Astrocyte (in vitro differentiated cells and primary cell): ENCODE measurements around the gene SORT1.

ENCODE experiments used
- EZH2 ChIP-seq: IDR thresholded peaks from 2 replicates; pipeline ENCODE4 v1.6.1; 2012; ENCODE audit warnings: mild to moderate bottlenecking, low read length, inconsistent platforms; ENCODE audit not compliant: insufficient read depth
- TF ChIP-seq, protein P1 (sequence below): IDR thresholded peaks from 2 replicates; pipeline ENCODE4 v1.5.1; 2011; ENCODE audit warnings: low read depth, mild to moderate bottlenecking, inconsistent platforms, low read length, moderate library complexity; ENCODE audit not compliant: insufficient read depth

DNA sequence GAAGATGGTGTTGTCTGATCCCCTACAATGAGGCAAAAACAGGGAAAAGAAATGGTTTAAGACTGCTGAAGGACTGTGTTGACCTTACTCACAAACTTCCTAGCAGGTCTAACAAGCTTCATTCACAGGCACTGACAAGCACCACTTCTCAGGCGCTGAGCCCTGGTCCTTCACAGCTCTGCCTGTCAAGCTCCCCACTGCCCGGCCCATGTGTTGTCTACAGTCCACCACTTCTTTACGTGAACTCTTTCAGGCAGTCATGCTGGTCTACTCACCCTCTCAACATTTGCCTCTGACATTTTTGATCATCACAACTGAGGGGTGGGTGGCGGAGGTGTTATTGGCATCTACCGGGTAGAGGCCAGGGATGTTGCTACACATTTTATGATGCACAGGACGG lies 50.2 kb downstream of the SORT1 start:
- TF ChIP-seq, protein P1, sequence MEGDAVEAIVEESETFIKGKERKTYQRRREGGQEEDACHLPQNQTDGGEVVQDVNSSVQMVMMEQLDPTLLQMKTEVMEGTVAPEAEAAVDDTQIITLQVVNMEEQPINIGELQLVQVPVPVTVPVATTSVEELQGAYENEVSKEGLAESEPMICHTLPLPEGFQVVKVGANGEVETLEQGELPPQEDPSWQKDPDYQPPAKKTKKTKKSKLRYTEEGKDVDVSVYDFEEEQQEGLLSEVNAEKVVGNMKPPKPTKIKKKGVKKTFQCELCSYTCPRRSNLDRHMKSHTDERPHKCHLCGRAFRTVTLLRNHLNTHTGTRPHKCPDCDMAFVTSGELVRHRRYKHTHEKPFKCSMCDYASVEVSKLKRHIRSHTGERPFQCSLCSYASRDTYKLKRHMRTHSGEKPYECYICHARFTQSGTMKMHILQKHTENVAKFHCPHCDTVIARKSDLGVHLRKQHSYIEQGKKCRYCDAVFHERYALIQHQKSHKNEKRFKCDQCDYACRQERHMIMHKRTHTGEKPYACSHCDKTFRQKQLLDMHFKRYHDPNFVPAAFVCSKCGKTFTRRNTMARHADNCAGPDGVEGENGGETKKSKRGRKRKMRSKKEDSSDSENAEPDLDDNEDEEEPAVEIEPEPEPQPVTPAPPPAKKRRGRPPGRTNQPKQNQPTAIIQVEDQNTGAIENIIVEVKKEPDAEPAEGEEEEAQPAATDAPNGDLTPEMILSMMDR: no peak
- TF ChIP-seq EZH2: no peak
